AG04449 (cell line): ENCODE results near the gene KRT2.

Source experiments
- CTCF ChIA-PET: fragments of 350-600 bp; formaldehyde crosslinking; extraction: SDS; loops from one replicate; lab custom pipeline; 2021; ENCODE audit warnings: antibody characterized with exemption; lab: Yijun Ruan, JAX
- POLR2A ChIA-PET: fragments of 400-600, 350-600 bp; formaldehyde crosslinking; extraction: SDS; loops from one replicate; lab custom pipeline; 2020; ENCODE audit warnings: antibody characterized with exemption, inconsistent platforms; lab: Yijun Ruan, JAX
- DNase-seq: peaks from one replicate; pipeline ENCODE4 v3.0.0-alpha.2; 2010; ENCODE audit warnings: low read depth, low spot score
- H3K4me3 ChIP-seq: 2 replicates; pipeline ENCODE4 v1.5.1; 2011; ENCODE audit warnings: low read depth, mild to moderate bottlenecking, control low read depth, low read length
- TF ChIP-seq, protein P1 (sequence below): IDR thresholded peaks from one replicate; pipeline ENCODE4 v1.5.1; 2011; ENCODE audit warnings: mild to moderate bottlenecking, moderate library complexity, low read length, control low read depth, inconsistent platforms; ENCODE audit not compliant: insufficient read depth; ENCODE audit errors: missing control alignments

KRT2 gene

DNA sequence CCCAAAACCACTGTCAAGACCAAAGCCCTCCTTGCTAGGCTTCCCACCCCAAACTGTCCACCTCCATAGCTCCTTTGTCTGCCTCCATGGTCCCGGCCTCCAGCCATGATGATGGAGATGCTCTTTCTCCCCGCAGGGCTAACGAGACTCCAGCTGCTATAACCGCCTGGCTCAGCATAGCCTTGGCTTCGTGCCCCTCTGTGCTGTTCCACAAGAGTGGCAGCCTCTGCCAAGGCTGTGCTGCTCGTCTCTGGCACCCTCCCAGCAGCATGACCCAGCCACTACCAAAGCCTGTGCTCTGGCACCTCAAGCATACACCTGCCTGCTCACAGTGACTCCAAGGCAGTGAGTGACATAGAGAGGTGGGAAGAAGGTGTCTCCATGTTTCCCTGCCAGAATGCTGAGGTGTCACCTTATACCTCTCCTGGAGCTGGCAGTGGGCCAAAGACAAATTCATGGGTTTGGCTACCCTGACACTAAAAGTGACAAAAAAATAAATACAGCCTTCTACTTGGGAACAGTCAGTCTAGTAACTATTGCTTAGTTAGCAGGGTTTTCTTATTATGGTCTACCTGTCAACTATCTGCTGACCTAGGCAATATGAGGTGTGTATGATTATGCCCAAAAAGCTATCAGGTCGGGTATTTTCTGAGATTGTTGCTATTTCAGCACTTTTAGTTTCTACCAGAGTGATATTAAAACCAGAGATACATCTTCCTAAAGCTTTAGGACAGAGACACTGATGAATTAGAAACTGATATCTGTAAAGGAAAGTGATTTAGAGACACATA is 17.6 kb downstream of the KRT2 start:
- TF ChIP-seq, protein P1, sequence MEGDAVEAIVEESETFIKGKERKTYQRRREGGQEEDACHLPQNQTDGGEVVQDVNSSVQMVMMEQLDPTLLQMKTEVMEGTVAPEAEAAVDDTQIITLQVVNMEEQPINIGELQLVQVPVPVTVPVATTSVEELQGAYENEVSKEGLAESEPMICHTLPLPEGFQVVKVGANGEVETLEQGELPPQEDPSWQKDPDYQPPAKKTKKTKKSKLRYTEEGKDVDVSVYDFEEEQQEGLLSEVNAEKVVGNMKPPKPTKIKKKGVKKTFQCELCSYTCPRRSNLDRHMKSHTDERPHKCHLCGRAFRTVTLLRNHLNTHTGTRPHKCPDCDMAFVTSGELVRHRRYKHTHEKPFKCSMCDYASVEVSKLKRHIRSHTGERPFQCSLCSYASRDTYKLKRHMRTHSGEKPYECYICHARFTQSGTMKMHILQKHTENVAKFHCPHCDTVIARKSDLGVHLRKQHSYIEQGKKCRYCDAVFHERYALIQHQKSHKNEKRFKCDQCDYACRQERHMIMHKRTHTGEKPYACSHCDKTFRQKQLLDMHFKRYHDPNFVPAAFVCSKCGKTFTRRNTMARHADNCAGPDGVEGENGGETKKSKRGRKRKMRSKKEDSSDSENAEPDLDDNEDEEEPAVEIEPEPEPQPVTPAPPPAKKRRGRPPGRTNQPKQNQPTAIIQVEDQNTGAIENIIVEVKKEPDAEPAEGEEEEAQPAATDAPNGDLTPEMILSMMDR, result no peak
- POLR2A ChIA-PET, result no interaction called here
- CTCF ChIA-PET, result no interaction called here
- H3K4me3 ChIP-seq, result no peak overlapping the region
- DNase-seq, result no peak

DNA sequence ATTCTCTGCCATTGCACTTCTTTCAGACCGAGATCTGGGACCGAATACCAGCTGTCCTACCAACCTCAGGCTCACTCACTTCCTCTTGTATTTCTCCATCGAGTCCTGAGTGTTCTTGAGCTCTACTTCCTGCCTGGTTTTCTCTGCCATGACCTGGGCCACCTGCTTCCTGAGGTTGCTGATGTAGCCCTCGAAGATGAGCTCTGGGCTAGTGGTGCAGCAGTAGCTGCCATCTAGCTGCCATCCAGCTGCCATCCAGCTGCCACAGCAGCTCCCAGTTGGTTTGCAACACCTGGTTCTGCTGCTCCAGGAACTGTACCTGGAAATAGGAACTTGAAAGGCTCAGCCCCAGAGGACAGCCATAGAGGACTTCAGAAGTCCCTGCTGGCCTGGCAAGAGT is 18.6 kb downstream of the KRT2 start:
- DNase-seq, result no peak
- H3K4me3 ChIP-seq, result no peak overlapping the region
- CTCF ChIA-PET, result no interaction called here
- POLR2A ChIA-PET, result interaction anchor here (0.6 kb wide), 1 partner anchor 32 kb away, joined by 3 read pairs; no protein-coding TSS in a partner anchor
- TF ChIP-seq, protein P1, result no peak

DNA sequence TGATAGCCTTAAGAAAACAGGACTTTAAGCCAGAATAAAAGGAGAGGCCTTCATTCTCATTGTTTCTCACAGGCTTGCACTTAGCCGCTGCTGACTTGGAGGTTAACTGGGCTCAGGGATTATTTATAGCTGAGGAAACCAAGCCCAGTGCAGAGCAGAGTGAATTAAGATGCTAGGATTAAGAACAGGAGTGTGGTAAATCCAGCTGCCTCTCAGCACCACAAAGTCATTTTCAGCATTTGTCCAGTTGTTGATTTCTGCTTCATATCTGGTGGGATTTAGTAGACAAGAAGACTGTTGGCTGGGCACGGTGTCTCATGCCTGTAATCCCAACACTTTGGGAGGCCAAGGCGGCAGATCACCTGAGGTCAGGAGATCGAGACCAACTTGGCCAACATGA is 19.4 kb downstream of the KRT2 start:
- CTCF ChIA-PET, result no interaction called here
- TF ChIP-seq, protein P1, result no peak
- H3K4me3 ChIP-seq, result no peak overlapping the region
- POLR2A ChIA-PET, result no interaction called here
- no peak for DNase-seq

DNA sequence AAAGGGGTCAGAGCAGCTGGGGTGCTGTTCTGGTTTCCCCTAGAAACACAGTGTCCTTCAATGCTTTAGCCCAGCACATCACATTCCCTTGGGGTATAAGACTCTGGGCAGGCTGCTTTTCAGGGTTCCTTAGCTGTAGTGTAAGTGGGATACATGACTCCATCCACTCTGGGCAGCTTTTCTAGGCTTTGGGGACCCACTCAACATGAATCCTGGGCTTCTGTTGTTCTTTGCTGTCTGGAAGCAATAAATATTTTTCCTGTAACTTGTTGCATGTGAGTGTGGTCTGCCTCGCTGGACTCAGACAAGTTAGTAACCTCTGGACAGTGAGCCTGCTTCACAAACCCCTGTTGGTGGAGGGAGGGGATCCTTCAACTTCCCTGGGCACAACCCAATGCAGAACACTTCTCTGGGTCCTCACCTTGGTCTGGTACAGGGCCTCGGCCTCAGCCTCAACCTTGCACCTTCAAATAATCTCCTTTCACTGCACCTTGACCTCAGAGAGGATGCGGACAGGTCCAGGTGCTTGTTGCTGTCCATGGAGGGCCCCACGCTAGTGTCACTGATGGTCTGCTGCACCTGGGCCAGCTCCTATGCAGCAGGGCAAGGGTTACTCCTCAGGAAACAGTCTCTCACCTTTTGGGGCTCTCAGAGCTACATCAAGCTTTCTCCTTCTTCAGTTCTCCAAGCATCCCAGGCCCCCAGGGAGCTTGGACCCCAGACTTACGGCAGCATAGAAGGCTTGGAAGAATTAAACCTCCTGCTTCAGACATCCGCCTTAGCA is 20.1 kb downstream of the KRT2 start:
- ChIA-PET CTCF (no interaction called here), POLR2A (no interaction called here)
- TF ChIP-seq, protein P1, result no peak
- DNase-seq, result no peak
- H3K4me3 ChIP-seq, result no peak overlapping the region

DNA sequence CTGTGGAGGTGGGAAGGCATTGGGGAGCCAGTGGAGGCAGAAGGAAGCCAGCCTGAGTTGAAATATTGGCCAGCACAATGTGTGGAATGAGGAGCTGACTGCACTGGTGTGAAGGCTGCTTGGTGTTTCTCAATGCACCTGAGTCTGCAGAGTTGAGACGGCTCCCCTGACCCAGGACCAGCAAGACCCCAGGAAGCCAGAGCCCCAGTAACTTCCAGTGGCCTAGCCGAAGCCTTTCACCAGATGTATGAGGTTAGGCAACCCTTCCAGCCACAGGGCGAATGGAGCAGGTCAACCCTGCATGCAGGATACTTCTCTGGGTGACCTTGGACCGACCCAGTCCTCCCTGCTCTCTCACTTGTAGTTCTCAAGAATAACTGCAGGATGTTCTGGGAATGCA is 20.7 kb downstream of the KRT2 start:
- no peak overlapping the region for H3K4me3 ChIP-seq
- POLR2A ChIA-PET, result no interaction called here
- DNase-seq, result no peak
- CTCF ChIA-PET, result no interaction called here
- TF ChIP-seq, protein P1, result no peak

DNA sequence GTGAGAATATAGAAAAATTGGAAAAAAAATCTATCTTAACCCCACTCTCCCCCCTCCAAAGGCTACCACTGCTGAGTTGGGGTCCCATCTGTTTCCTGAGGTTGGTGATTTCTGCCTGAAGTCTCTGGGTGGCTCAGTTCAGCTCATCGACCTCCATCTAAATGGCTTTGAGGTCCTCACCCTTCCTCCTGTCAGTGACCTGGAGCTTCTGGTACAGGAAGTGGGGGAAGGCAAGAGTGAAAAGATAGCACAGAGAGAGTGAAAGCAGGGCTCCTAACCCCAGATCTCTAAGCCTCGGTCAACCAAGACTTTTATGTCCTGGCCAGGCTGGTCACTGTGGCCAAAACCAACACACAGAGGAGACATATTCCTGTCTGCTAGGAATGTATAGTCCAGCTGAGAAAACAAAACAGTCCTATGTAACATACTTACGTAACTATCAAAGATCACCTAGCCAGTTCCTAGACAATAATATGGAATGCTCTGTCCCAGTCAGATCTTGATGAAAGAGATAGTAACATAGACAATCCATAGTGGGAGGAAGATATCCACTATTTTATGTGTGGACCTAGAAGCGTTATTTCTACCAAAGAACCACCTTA is 21.3 kb downstream of the KRT2 start:
- no peak overlapping the region for H3K4me3 ChIP-seq
- CTCF ChIA-PET, result no interaction called here
- DNase-seq, result no peak
- POLR2A ChIA-PET, result no interaction called here
- TF ChIP-seq, protein P1, result no peak
